DND-41 (cell line): Measurements from ENCODE around the gene AFF2.

ENCODE experiments used
- ATAC-seq: fragments of 200-7000 bp; cut with Tn5 transposase; 3 replicates; pipeline ENCODE4 v1.9.1; 2021; ENCODE audit warnings: low read depth; ENCODE audit not compliant: insufficient read depth
- DNase-seq: peaks from one replicate; pipeline ENCODE4 v3.0.0-alpha.2; 2020
- H2AFZ ChIP-seq: 2 replicates; pipeline ENCODE4 v1.6.0; 2012; ENCODE audit warnings: low read depth, low read length
- H3K27ac ChIP-seq: 2 replicates; pipeline ENCODE4 v1.5.1; 2012; ENCODE audit warnings: low read length, inconsistent platforms
- H3K27me3 ChIP-seq: fragments of 200-600 bp; sonication (generic); 2 replicates; pipeline ENCODE4 v1.6.0; 2012; ENCODE audit warnings: low read length, mild to moderate bottlenecking, inconsistent platforms; ENCODE audit not compliant: insufficient read depth, poor library complexity
- H3K36me3 ChIP-seq: 2 replicates; pipeline ENCODE4 v1.5.1; 2012; ENCODE audit warnings: low read length, inconsistent platforms; ENCODE audit not compliant: insufficient read depth
- H3K4me1 ChIP-seq: 2 replicates; pipeline ENCODE4 v1.5.1; 2012; ENCODE audit warnings: mild to moderate bottlenecking, low read length; ENCODE audit not compliant: insufficient read depth
- H3K4me2 ChIP-seq: 2 replicates; pipeline ENCODE4 v1.6.0; 2012; ENCODE audit warnings: mild to moderate bottlenecking, moderate library complexity, low read length, inconsistent platforms; ENCODE audit not compliant: insufficient read depth
- H3K4me3 ChIP-seq, 2 experiments: fragments of 200-600 bp in 1 of 2; shearing (Covaris generic) in 1 of 2; 2 replicates each; pipeline ENCODE4 v1.5.1; 2012 to 2016; ENCODE audit warnings: inconsistent platforms in 2 of 2, low read length in 2 of 2, mild to moderate bottlenecking in 2 of 2, low read depth in 1 of 2, moderate library complexity in 1 of 2
- H3K79me2 ChIP-seq: 2 replicates; pipeline ENCODE4 v1.6.0; 2012; ENCODE audit warnings: low read length, inconsistent platforms; ENCODE audit not compliant: insufficient read depth
- H3K9ac ChIP-seq: 2 replicates; pipeline ENCODE4 v1.6.0; 2012; ENCODE audit warnings: low read depth, mild to moderate bottlenecking, inconsistent platforms, low read length, moderate library complexity
- H3K9me3 ChIP-seq: 2 replicates; pipeline ENCODE4 v1.5.1; 2012; ENCODE audit warnings: low read length, moderate library complexity, mild to moderate bottlenecking, inconsistent platforms; ENCODE audit not compliant: insufficient read depth, severe bottlenecking
- H4K20me1 ChIP-seq: 2 replicates; pipeline ENCODE4 v1.6.0; 2012; ENCODE audit warnings: low read length; ENCODE audit not compliant: insufficient read depth
- CTCF ChIP-seq: IDR thresholded peaks from 2 replicates; pipeline ENCODE4 v1.5.1; 2012; ENCODE audit warnings: borderline replicate concordance, low read length, moderate library complexity, mild to moderate bottlenecking; ENCODE audit not compliant: poor library complexity, severe bottlenecking; ENCODE audit errors: extremely low read depth
- EZH2 ChIP-seq: IDR thresholded peaks from 3 replicates; pipeline ENCODE4 v1.6.1; 2012; ENCODE audit warnings: borderline replicate concordance, low read depth, mild to moderate bottlenecking, moderate library complexity, low read length, inconsistent platforms; ENCODE audit not compliant: severe bottlenecking

The AFF2 gene

DNA sequence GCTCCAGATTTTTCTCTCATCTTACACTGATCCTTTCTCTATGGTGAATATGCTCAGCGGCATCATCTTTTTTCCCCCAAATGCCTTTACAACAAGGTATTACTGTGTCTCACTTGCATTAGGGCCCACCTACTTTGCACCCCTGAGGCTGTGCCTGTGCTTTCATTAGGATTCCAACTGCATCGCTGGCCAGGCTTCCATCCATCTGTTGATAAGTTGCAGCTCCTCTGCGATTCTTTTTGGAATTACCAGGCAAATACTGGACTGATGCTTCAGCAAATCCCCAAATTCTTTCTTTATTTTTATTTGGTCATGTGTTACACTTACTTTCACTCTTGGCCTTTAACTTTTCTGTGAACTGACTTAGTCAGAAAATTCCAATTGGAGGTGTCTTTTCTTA, 77.3 kb downstream of the AFF2 start:
- H3K27ac ChIP-seq = no peak overlapping the region
- H3K4me1 ChIP-seq = peaks cover 7% of the 10 kb centered on the region
- no peaks in the 10 kb centered on the region for H4K20me1 ChIP-seq
- peaks cover 13% of the 10 kb centered on the region; the same call in 1 of the 2 replicates for H3K79me2 ChIP-seq
- no peak overlapping the region for H3K4me2 ChIP-seq
- DNase-seq = no peak
- H3K27me3 ChIP-seq = no peaks in the 10 kb centered on the region
- no peak overlapping the region for H2AFZ ChIP-seq
- H3K9ac ChIP-seq = no peak overlapping the region
- no peaks in the 10 kb centered on the region for H3K9me3 ChIP-seq
- no peak for TF ChIP-seq EZH2
- TF ChIP-seq CTCF = no peak
- ATAC-seq = no peak
- H3K4me3 ChIP-seq = no peak overlapping the region
- H3K36me3 ChIP-seq = no peaks in the 10 kb centered on the region

- ATAC-seq = no peak; the same call in 2 of the 3 replicates
- no peak overlapping the region for H2AFZ ChIP-seq
- DNase-seq = no peak
- H3K4me1 ChIP-seq = peaks cover 7% of the 10 kb centered on the region
- H3K4me3 ChIP-seq = no peak overlapping the region
- H4K20me1 ChIP-seq = no peaks in the 10 kb centered on the region
- no peak overlapping the region for H3K27ac ChIP-seq
- H3K27me3 ChIP-seq = no peaks in the 10 kb centered on the region
- H3K79me2 ChIP-seq = peaks cover 12% of the 10 kb centered on the region; the same call in 1 of the 2 replicates
- TF ChIP-seq EZH2 (no peak), CTCF (no peak)
- H3K9ac ChIP-seq = no peak overlapping the region
- H3K9me3 ChIP-seq = no peaks in the 10 kb centered on the region
- no peak overlapping the region for H3K4me2 ChIP-seq
- no peaks in the 10 kb centered on the region; the same call in 1 of the 2 replicates for H3K36me3 ChIP-seq
Observed at GRCh38 chrX:148580016-148580415, 79.6 kb downstream of the AFF2 start.

GRCh38 chrX:148582353-148582752, 81.9 kb downstream of the AFF2 start:
- Histone ChIP-seq H3K9me3 (no peaks in the 10 kb centered on the region), H4K20me1 (no peaks in the 10 kb centered on the region), H3K27me3 (no peaks in the 10 kb centered on the region), H3K4me2 (no peak overlapping the region), H3K9ac (no peak overlapping the region), H3K79me2 (peaks cover 11% of the 10 kb centered on the region; the same call in 1 of the 2 replicates), H3K36me3 (no peaks in the 10 kb centered on the region; the same call in 1 of the 2 replicates), H3K4me3 (no peak overlapping the region), H2AFZ (no peak overlapping the region), H3K27ac (no peak overlapping the region), H3K4me1 (peaks cover 7% of the 10 kb centered on the region)
- no peak for DNase-seq
- no peak for TF ChIP-seq CTCF
- TF ChIP-seq EZH2 = no peak
- ATAC-seq = 0 out of 3 replicates have a peak, but pooled peaks have one; percentile 52
